Measurements from ENCODE around the gene PPM1F. TPM values are rescaled to one million over a fixed set of nuclear protein-coding genes. Genes with fewer than 3 reads are reported as not detected.
"Not testable (repeated sequence)": the region's sequence is repeated elsewhere in the genome, so short reads cannot be mapped to it uniquely, and the experiment has no call there.

The PPM1F gene
- total and polyA plus RNA-seq, 4 donors: 5.9 to 65.1 (median 32.0) TPM

DNA sequence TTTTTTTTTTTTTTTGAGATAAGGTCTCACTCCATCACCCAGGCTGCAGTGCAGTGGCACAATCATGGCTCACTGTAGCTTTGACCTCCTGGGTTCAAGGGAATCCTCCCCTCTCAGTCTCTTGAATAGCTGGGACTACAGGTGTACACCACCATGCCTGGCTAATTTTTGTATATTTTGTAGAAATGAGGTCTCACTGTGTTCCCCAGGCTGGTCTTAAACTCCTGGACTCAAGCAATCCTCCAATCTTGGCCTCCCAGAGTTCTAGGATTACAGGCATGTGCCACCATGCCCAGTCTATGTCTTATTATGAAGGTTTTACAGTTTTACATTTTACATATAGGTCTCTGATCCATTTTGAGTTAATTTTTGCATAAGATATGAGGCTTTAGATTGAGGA, 64.8 kb downstream of the PPM1F start:
- no peak for DNase-seq
- Histone ChIP-seq H3K4me3 (ENCODE audit: low read length in 2 of 2) (no peak overlapping the region), H3K4me1 (ENCODE audit: control insufficient read depth in 1 of 2, insufficient read depth in 2 of 2, low read length in 2 of 2) (no peaks in the 10 kb centered on the region), H3K27me3 (ENCODE audit: control insufficient read depth in 1 of 2, insufficient read depth in 2 of 2, low read length in 1 of 2) (no peaks in the 10 kb centered on the region), H3K9me3 (ENCODE audit: control insufficient read depth, low read length) (no peaks in the 10 kb centered on the region), H3K36me3 (ENCODE audit: control insufficient read depth in 1 of 2, insufficient read depth in 2 of 2, low read length in 1 of 2) (no peaks in the 10 kb centered on the region), H3K27ac (ENCODE audit: low read depth in 1 of 2, low read length in 2 of 2) (no peak overlapping the region)
- intact Hi-C loops (cut with DNase I): no loop called here
- ATAC-seq (ENCODE audit: low FRiP score): no peak

DNA sequence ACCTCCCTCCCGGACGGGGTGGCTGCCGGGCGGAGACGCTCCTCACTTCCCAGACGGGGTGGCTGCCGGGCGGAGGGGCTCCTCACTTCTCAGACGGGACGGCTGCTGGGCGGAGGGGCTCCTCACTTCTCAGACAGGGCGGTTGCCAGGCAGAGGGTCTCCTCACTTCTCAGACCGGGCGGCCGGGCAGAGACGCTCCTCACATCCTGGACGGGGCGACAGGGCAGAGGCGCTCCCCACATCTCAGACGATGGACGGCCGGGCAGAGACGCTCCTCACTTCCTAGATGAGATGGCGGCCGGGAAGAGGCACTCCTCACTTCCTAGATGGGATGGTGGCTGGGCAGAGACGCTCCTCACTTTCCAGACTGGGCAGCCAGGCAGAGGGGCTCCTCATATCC, 68.7 kb downstream of the PPM1F start:
- WGBS, 2 donors: 94 to 95% methylated on average over 14 to 20 of the region's 26 CpGs
- H3K27ac ChIP-seq (ENCODE audit: low read depth in 1 of 2, low read length in 2 of 2); H3K4me1 ChIP-seq (ENCODE audit: control insufficient read depth in 1 of 2, insufficient read depth in 2 of 2, low read length in 2 of 2); DNase-seq; H3K27me3 ChIP-seq (ENCODE audit: control insufficient read depth in 1 of 2, insufficient read depth in 2 of 2, low read length in 1 of 2); H3K4me3 ChIP-seq (ENCODE audit: low read length in 2 of 2); H3K9me3 ChIP-seq (ENCODE audit: control insufficient read depth, low read length); intact Hi-C loops (cut with DNase I); H3K36me3 ChIP-seq (ENCODE audit: control insufficient read depth in 1 of 2, insufficient read depth in 2 of 2, low read length in 1 of 2); ATAC-seq (ENCODE audit: low FRiP score): not testable (repeated sequence)

DNA sequence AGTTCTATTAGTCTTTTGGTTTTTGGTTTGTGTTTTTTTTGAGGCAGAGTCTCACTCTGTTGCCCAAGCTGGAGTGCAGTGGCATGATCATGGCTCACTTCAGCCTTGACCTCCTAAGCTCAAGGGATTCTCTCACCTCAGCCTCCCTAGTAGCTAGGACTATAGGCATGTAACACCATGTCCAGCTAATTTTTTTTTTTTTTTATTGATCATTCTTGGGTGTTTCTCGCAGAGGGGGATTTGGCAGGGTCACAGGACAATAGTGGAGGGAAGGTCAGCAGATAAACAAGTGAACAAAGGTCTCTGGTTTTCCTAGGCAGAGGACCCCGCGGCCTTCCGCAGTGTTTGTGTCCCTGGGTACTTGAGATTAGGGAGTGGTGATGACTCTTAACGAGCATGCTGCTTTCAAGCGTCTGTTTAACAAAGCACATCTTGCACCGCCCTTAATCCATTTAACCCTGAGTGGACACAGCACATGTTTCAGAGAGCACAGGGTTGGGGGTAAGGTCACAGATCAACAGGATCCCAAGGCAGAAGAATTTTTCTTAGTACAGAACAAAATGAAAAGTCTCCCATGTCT, 69.8 kb downstream of the PPM1F start:
- H3K36me3 ChIP-seq (ENCODE audit: control insufficient read depth in 1 of 2, insufficient read depth in 2 of 2, low read length in 1 of 2); H3K27me3 ChIP-seq (ENCODE audit: control insufficient read depth in 1 of 2, insufficient read depth in 2 of 2, low read length in 1 of 2); ATAC-seq (ENCODE audit: low FRiP score); DNase-seq; H3K4me3 ChIP-seq (ENCODE audit: low read length in 2 of 2); H3K9me3 ChIP-seq (ENCODE audit: control insufficient read depth, low read length); H3K4me1 ChIP-seq (ENCODE audit: control insufficient read depth in 1 of 2, insufficient read depth in 2 of 2, low read length in 2 of 2); H3K27ac ChIP-seq (ENCODE audit: low read depth in 1 of 2, low read length in 2 of 2); intact Hi-C loops (cut with DNase I): not testable (repeated sequence)
- 75 to 100% methylated on average over 1 to 6 of the region's 7 CpGs for WGBS, 2 donors

DNA sequence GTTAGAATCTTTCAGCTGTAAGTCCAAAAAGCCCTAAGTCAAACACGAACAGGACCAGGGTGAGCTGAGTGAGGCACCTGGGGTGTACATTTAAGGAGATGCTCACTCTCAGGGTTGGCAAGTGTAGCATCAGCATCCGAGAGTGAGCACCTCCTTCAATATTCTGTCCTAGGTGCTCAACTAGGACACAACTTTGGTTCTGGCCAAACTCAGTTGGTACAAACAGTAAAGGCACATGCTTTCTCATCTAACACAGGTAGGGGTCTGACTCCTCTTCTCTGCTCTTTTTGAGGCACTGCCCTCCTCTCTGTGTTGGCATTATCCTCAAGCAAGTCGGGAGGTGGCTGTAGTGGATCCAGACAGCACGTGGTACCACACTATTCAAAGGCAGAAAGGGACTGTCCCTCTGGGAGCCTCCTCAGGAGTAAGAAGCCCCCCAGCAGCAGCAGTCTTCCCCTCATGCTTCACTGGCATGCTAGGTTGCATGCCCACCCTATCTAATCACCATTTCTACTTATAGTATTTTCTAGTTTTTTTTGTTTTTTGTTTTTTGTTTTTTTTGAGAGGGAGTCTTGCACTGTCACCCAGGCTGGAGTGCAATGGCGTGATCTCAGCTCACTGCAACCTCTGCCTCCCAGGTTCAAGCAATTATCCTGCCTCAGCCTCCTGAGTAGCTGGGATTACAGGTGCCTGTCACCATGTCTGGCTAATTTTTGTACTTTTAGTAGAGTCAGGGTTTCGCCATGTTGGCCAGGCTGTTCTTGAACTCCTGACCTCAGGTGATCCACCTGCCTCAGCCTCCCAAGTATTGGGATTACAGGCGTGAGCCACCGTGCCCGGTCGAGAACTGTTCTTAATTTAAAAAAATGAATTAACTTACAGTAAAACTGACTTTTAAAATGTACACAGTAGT, 70.6 kb downstream of the PPM1F start:
- H3K27me3 ChIP-seq (ENCODE audit: control insufficient read depth in 1 of 2, insufficient read depth in 2 of 2, low read length in 1 of 2): no peaks in the 10 kb centered on the region
- intact Hi-C loops (cut with DNase I): no loop called here
- no peak for ATAC-seq (ENCODE audit: low FRiP score)
- H3K9me3 ChIP-seq (ENCODE audit: control insufficient read depth, low read length): no peaks in the 10 kb centered on the region
- no peaks in the 10 kb centered on the region for H3K4me1 ChIP-seq (ENCODE audit: control insufficient read depth in 1 of 2, insufficient read depth in 2 of 2, low read length in 2 of 2)
- no peak overlapping the region for H3K4me3 ChIP-seq (ENCODE audit: low read length in 2 of 2)
- no peak for DNase-seq
- WGBS, 2 donors: 82 to 87% methylated on average over 10 of the region's 10 CpGs
- no peak overlapping the region for H3K27ac ChIP-seq (ENCODE audit: low read depth in 1 of 2, low read length in 2 of 2)
- no peaks in the 10 kb centered on the region for H3K36me3 ChIP-seq (ENCODE audit: control insufficient read depth in 1 of 2, insufficient read depth in 2 of 2, low read length in 1 of 2)

DNA sequence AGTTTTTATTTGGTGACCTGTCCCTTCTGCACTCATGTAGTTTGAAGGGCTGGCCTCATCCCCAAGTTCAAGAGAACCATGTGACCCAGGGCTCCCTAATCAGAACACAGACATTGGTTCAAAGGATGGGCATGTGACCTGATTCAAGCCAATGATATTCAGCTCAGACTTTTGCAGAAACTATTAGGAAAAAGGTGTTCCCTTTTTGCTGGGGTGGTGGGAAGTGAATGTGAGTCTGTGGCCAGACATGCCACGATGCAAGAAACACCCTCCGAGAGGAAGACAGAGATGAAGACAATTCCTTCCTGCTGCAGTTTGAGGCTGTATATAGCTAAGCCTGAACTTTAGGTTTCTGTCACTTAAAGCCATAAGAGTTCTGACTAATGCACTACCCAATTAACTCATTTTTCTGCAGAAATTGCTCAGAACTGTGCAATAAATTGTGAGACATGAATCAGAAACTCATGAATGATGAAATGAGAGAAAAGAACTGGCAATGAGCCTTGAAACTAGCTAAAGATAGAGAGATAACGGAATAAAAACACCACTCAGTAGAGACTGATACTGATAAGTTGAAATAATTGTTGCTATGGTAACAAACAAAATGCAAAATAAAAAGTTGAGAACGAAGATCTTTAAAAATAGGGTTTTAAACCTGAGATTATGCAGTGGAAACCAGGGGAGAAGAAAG, 76.0 kb downstream of the PPM1F start:
- WGBS, 2 donors: 13 to 19% methylated on average over 4 of the region's 4 CpGs
- no peaks in the 10 kb centered on the region for H3K4me1 ChIP-seq (ENCODE audit: control insufficient read depth in 1 of 2, insufficient read depth in 2 of 2, low read length in 2 of 2)
- H3K9me3 ChIP-seq (ENCODE audit: control insufficient read depth, low read length): no peaks in the 10 kb centered on the region
- no peak overlapping the region for H3K4me3 ChIP-seq (ENCODE audit: low read length in 2 of 2)
- no peaks in the 10 kb centered on the region for H3K27me3 ChIP-seq (ENCODE audit: control insufficient read depth in 1 of 2, insufficient read depth in 2 of 2, low read length in 1 of 2)
- DNase-seq (no peak), ATAC-seq (ENCODE audit: low FRiP score) (no peak)
- H3K27ac ChIP-seq (ENCODE audit: low read depth in 1 of 2, low read length in 2 of 2): peak overlapping the region in 1 of 2 donors; percentile 40
- H3K36me3 ChIP-seq (ENCODE audit: control insufficient read depth in 1 of 2, insufficient read depth in 2 of 2, low read length in 1 of 2): no peaks in the 10 kb centered on the region
- intact Hi-C loops (cut with DNase I): no loop called here

DNA sequence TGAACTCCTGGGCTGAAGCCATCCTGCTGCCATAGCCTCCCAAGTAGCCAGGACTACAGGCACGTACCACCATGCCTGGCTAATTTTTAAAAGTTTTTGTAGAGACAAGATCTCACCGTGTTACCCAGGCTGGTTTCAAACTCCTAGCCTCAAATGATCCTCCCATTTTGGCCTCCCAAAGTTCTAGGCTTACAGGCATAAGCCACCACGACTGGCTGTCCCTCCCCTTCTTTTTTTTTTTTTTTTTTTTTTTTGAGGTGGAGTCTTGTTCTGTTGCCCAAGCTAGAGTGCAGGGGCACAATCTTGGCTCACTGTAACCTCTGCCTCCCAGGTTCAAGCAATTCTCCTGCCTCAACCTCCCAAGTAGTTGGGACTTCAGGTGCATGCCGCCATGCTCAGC, 77.7 kb downstream of the PPM1F start:
- H3K9me3 ChIP-seq (ENCODE audit: control insufficient read depth, low read length); H3K4me3 ChIP-seq (ENCODE audit: low read length in 2 of 2); H3K27me3 ChIP-seq (ENCODE audit: control insufficient read depth in 1 of 2, insufficient read depth in 2 of 2, low read length in 1 of 2); DNase-seq; ATAC-seq (ENCODE audit: low FRiP score); intact Hi-C loops (cut with DNase I); H3K4me1 ChIP-seq (ENCODE audit: control insufficient read depth in 1 of 2, insufficient read depth in 2 of 2, low read length in 2 of 2); H3K27ac ChIP-seq (ENCODE audit: low read depth in 1 of 2, low read length in 2 of 2); H3K36me3 ChIP-seq (ENCODE audit: control insufficient read depth in 1 of 2, insufficient read depth in 2 of 2, low read length in 1 of 2): not testable (repeated sequence)
- 86% methylated on average over 4 of the region's 4 CpGs for WGBS, 2 donors

DNA sequence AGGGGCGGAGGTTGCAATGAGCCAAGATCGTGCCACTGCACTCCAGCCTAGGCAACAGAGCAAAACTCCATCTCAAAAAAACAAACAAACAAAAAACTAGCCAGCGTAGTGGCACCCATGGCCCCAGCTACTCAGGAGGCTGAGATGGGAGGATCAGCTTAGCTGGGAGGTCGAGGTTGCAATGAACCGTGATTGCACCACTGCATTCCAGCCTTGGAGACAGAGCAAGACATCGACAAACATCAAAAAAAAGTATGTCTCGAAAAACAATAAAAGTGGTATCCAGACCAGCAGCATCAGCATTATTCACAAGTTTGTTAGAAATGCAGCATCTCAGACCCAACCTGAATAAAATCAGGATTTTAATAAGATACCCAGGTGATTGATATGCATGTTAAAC, 79.0 kb downstream of the PPM1F start:
- Histone ChIP-seq H3K4me1 (ENCODE audit: control insufficient read depth in 1 of 2, insufficient read depth in 2 of 2, low read length in 2 of 2) (no peaks in the 10 kb centered on the region), H3K36me3 (ENCODE audit: control insufficient read depth in 1 of 2, insufficient read depth in 2 of 2, low read length in 1 of 2) (no peaks in the 10 kb centered on the region), H3K9me3 (ENCODE audit: control insufficient read depth, low read length) (no peaks in the 10 kb centered on the region), H3K4me3 (ENCODE audit: low read length in 2 of 2) (no peak overlapping the region), H3K27me3 (ENCODE audit: control insufficient read depth in 1 of 2, insufficient read depth in 2 of 2, low read length in 1 of 2) (no peaks in the 10 kb centered on the region), H3K27ac (ENCODE audit: low read depth in 1 of 2, low read length in 2 of 2) (no peak overlapping the region)
- WGBS, 2 donors: 85 to 93% methylated on average over 7 of the region's 7 CpGs
- DNase-seq (no peak), ATAC-seq (ENCODE audit: low FRiP score) (no peak)
- intact Hi-C loops (cut with DNase I): no loop called here

DNA sequence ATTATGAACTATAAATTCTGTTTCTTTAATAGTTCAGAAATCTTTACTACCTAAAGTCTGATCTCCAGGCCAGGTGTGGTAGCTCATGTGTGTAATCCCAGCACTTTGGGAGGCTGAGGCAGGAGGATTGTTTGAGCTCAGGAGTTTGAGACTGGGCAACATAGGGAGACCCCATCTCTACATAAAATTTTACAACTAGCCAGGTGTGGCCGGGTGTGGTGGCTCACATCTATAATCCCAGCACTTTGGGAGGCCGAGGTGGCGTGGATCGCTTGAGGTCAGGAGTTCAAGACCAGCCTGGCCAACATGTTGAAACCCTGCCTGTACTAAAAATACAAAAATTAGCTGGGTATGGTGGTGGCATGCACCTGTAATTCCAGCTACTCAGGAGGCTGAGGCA, 79.9 kb downstream of the PPM1F start:
- H3K27ac ChIP-seq (ENCODE audit: low read depth in 1 of 2, low read length in 2 of 2); H3K27me3 ChIP-seq (ENCODE audit: control insufficient read depth in 1 of 2, insufficient read depth in 2 of 2, low read length in 1 of 2); H3K4me3 ChIP-seq (ENCODE audit: low read length in 2 of 2); H3K4me1 ChIP-seq (ENCODE audit: control insufficient read depth in 1 of 2, insufficient read depth in 2 of 2, low read length in 2 of 2); ATAC-seq (ENCODE audit: low FRiP score); intact Hi-C loops (cut with DNase I); H3K36me3 ChIP-seq (ENCODE audit: control insufficient read depth in 1 of 2, insufficient read depth in 2 of 2, low read length in 1 of 2); H3K9me3 ChIP-seq (ENCODE audit: control insufficient read depth, low read length); DNase-seq: not testable (repeated sequence)
- WGBS, 2 donors: 96 to 97% methylated on average over 4 of the region's 4 CpGs

All from aorta (tissue), 5 donors.